IMR-90 (cell line): ENCODE measurements around the gene ASPG. TPM values are rescaled to one million over a fixed set of nuclear protein-coding genes. Genes with fewer than 3 reads are reported as not detected.

Experiments
- ATAC-seq: fragments of 200-7000 bp; cut with Tn5 transposase; 2 replicates; pipeline ENCODE4 v1.9.1; 2020; ENCODE audit warnings: low read depth, mild to moderate bottlenecking, moderate library complexity
- BruUV-seq: library from RNA; stranded (reverse); fragments of 400-500 nt; replicated peaks from 2 replicates; lab custom pipeline; 2021; lab: Mats Ljungman, UMichigan
- CTCF ChIA-PET: fragments of 300-600 bp; formaldehyde crosslinking; extraction: SDS; loops from one replicate; lab custom pipeline; 2021; ENCODE audit warnings: antibody characterized with exemption; lab: Yijun Ruan, JAX
- POLR2A ChIA-PET: fragments of 300-600 bp; sonication (Branson Sonifier 250); formaldehyde crosslinking; loops from one replicate; lab custom pipeline; 2022; ENCODE audit warnings: antibody characterized with exemption; ENCODE audit not compliant: unreplicated experiment; lab: Charles Lee
- DNase-seq: peaks from one replicate; pipeline ENCODE4 v3.0.0; 2013
- H2AFZ ChIP-seq: replicated peaks from 2 replicates; pipeline ENCODE3; 2013; ENCODE audit warnings: low read length, mild to moderate bottlenecking; ENCODE audit not compliant: poor library complexity
- H2AK5ac ChIP-seq: 2 replicates; pipeline ENCODE4 v1.6.1; 2013; ENCODE audit warnings: low read depth, low read length, inconsistent platforms
- H2AK9ac ChIP-seq: replicated peaks from 2 replicates; pipeline ENCODE3; 2013; ENCODE audit warnings: mild to moderate bottlenecking, low read depth, low read length, moderate library complexity; ENCODE audit not compliant: poor library complexity
- H2BK120ac ChIP-seq: 2 replicates; pipeline ENCODE4 v1.6.1; 2013; ENCODE audit warnings: low read depth, low read length, inconsistent platforms
- H2BK15ac ChIP-seq: 3 replicates; pipeline ENCODE4 v1.6.1; 2013; ENCODE audit warnings: low read depth, low read length, inconsistent platforms
- H2BK20ac ChIP-seq: 2 replicates; pipeline ENCODE4 v1.6.1; 2013; ENCODE audit warnings: low read depth, mild to moderate bottlenecking, inconsistent platforms, low read length, moderate library complexity
- H2BK5ac ChIP-seq: 2 replicates; pipeline ENCODE4 v1.6.1; 2013; ENCODE audit warnings: mild to moderate bottlenecking, low read depth, low read length, inconsistent platforms; ENCODE audit not compliant: poor library complexity, severe bottlenecking
- H3K14ac ChIP-seq: replicated peaks from 2 replicates; pipeline ENCODE4 v1.6.1; 2013; ENCODE audit warnings: low read depth, low read length, inconsistent platforms
- H3K18ac ChIP-seq: 2 replicates; pipeline ENCODE4 v1.6.1; 2013; ENCODE audit warnings: low read depth, low read length, control low read depth
- H3K23ac ChIP-seq: 2 replicates; pipeline ENCODE4 v1.6.1; 2013; ENCODE audit warnings: low read depth, low read length, inconsistent platforms
- H3K27ac ChIP-seq: 2 replicates; pipeline ENCODE4 v1.5.1; 2013; ENCODE audit warnings: mild to moderate bottlenecking, control low read depth, low read length; ENCODE audit not compliant: insufficient read depth
- H3K27me3 ChIP-seq: 2 replicates; pipeline ENCODE4 v1.6.1; 2013; ENCODE audit warnings: low read length; ENCODE audit not compliant: control insufficient read depth, insufficient read depth
- H3K36me3 ChIP-seq: 2 replicates; pipeline ENCODE4 v1.6.1; 2013; ENCODE audit warnings: low read length, mixed read lengths; ENCODE audit not compliant: control insufficient read depth, insufficient read depth
- H3K4ac ChIP-seq: 2 replicates; pipeline ENCODE4 v1.6.1; 2013; ENCODE audit warnings: low read depth, low read length, inconsistent platforms
- H3K4me1 ChIP-seq: 2 replicates; pipeline ENCODE4 v1.6.1; 2013; ENCODE audit warnings: low read length, mixed read lengths; ENCODE audit not compliant: control insufficient read depth, insufficient read depth
- H3K4me2 ChIP-seq: 2 replicates; pipeline ENCODE4 v1.6.1; 2013; ENCODE audit warnings: low read depth, mild to moderate bottlenecking, control low read depth, low read length, moderate library complexity
- H3K4me3 ChIP-seq: 2 replicates; pipeline ENCODE4 v1.5.1; 2013; ENCODE audit warnings: low read depth, mild to moderate bottlenecking, control low read depth, low read length, moderate library complexity; ENCODE audit not compliant: insufficient read depth
- H3K56ac ChIP-seq: 2 replicates; pipeline ENCODE4 v1.6.1; 2013; ENCODE audit warnings: low read length, inconsistent platforms; ENCODE audit not compliant: insufficient read depth; ENCODE audit errors: extremely low read depth
- H3K79me1 ChIP-seq, 2 experiments: 2 replicates each; pipeline ENCODE4 v1.6.1; 2013; ENCODE audit warnings: low read length in 2 of 2, inconsistent platforms in 1 of 2, low read depth in 1 of 2
- H3K9ac ChIP-seq: 2 replicates; pipeline ENCODE4 v1.6.1; 2013; ENCODE audit warnings: low read depth, low read length, control low read depth
- H3K9me1 ChIP-seq: 2 replicates; pipeline ENCODE4 v1.6.1; 2013; ENCODE audit warnings: low read length, inconsistent platforms; ENCODE audit not compliant: insufficient read depth
- H3K9me3 ChIP-seq: 2 replicates; pipeline ENCODE4 v1.6.1; 2013; ENCODE audit warnings: low read length; ENCODE audit not compliant: control insufficient read depth, insufficient read depth
- H4K20me1 ChIP-seq: 2 replicates; pipeline ENCODE4 v1.6.1; 2013; ENCODE audit warnings: low read length, inconsistent platforms; ENCODE audit not compliant: insufficient read depth
- H4K5ac ChIP-seq: 2 replicates; pipeline ENCODE4 v1.6.1; 2013; ENCODE audit warnings: mild to moderate bottlenecking, low read depth, low read length, control low read depth
- H4K8ac ChIP-seq, 2 experiments: 2 replicates each; pipeline ENCODE4 v1.6.1; 2013; ENCODE audit warnings: low read depth in 2 of 2, low read length in 2 of 2, control low read depth in 1 of 2, inconsistent platforms in 1 of 2
- H4K91ac ChIP-seq: 2 replicates; pipeline ENCODE4 v1.6.1; 2013; ENCODE audit warnings: low read depth, low read length, inconsistent platforms; ENCODE audit not compliant: insufficient read depth
- CHD1 ChIP-seq: IDR thresholded peaks from 2 replicates; pipeline ENCODE4 v1.6.1; 2012; ENCODE audit warnings: low read depth, low read length, improper control_type of control experiment
- WGBS, 2 experiments: methylation state at CpG; one replicate each; pipeline versions ENCODE4 v1.1.5 to v1.1.7; 2013; ENCODE audit warnings: missing lambda C conversion rate in 2 of 2; ENCODE audit not compliant: insufficient read length in 1 of 2; ENCODE audit errors: extremely low coverage in 2 of 2; 5-methylcytosine and 5-hydroxymethylcytosine counted together
- dilution Hi-C: fragments of 300-500 bp; cut with HindIII; formaldehyde crosslinking; loops from one replicate; pipeline ENCODE4 v1.14.3; 2018; ENCODE audit warnings: low sequenced_read_pairs; ENCODE audit not compliant: unreplicated experiment
- in situ Hi-C: fragments of 300-500 bp; cut with MboI; formaldehyde crosslinking; loops from 3 replicates; pipeline ENCODE4 v1.14.3; 2019; ENCODE audit warnings: low sequenced_read_pairs, inconsistent platforms, mixed read lengths
- intact Hi-C: fragments of 100-400 bp; cut with micrococcal nuclease; formaldehyde crosslinking; loops from 2 replicates; pipeline ENCODE4 v1.10.0; 2022
- polyA plus RNA-seq, 3 experiments: library from polyadenylated mRNA; depleted of rRNA; stranded (reverse); fragments of >200 nt; gene quantifications; 2 replicates each; pipeline ENCODE4 v1.2.3, GENCODE V29; 2012; ENCODE audit warnings: low replicate concordance in 1 of 3
- total RNA-seq: library from RNA; depleted of rRNA; stranded (reverse); fragments of >200 nt; gene quantifications from 2 replicates; pipeline ENCODE4 v1.2.3, GENCODE V29; 2012

ASPG gene
- total and polyA plus RNA-seq, 2 of the 4 experiments (the other 2 are of a cell fraction): not detected

DNA sequence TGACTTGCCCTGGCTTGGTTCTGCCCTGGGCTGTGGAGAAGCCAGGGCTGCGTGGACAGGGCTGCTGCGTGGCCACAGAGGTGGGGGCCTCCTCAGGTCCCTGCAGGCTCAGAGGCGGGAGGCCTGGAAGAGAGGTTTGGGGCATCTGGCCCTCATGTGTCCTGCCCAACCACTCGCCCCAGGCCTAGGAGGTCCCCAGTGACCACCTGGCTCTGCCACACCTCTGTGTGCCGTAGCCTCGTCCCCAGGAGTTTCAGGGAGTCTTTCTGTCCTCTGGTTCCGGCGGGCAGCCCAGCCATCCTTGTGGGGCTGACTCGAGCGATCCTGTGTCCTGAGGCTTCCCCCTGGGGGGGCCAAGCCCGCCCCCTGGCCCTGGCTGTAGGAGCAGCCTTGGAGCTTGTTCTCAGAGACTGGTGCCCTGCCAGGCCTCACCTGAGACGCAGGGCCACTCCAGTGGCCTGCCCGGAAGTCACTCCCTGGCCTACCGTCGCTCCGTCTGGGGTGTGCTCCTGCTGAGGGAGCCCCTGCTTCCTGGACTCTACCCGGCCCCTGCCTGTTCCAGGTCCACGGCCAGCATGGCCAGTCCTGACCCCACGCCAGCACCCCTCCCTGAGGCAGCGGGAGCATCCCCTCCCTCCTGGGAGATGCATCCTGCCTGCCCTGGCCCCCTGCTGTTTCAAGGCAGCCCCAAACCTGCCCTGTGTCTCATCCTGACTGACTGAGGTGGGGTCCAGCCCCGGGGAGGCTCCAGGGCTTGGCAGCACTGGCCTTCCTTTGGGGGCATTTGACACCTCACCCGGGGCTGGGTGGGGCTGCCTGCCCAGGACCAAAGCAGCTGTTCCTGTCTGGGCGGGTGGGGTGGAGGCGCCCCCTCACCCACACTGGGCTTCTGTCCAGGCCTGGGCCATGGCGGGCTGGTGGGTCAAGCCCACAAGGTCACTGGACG is 13.9 kb downstream of the ASPG start:
- WGBS, 2 experiments: 74% methylated on average over 10 of the region's 26 CpGs; no CpG with 5 or more reads in 1 of the 2 experiments

More for the DNA sequence above, 13.9 kb downstream of the ASPG start:
- Histone ChIP-seq H3K18ac (no peak overlapping the region), H2AFZ (no peak overlapping the region), H3K27me3 (no peaks in the 10 kb centered on the region), H2AK9ac (no peak overlapping the region), H2BK5ac (no peak overlapping the region), H4K5ac (no peak overlapping the region), H3K4me3 (no peak overlapping the region), H3K27ac (no peak overlapping the region), H3K9me3 (no peaks in the 10 kb centered on the region), H3K9me1 (no peaks in the 10 kb centered on the region), H3K4ac (no peak overlapping the region), H4K91ac (no peak overlapping the region), H3K23ac (no peak overlapping the region), H2BK15ac (no peak overlapping the region), H2AK5ac (no peak overlapping the region), H4K20me1 (no peaks in the 10 kb centered on the region), H2BK120ac (no peak overlapping the region), H3K14ac (no peak overlapping the region), H3K4me2 (no peak overlapping the region), H2BK20ac (no peak overlapping the region), H3K4me1 (no peaks in the 10 kb centered on the region), H4K8ac (no peak overlapping the region), H3K36me3 (no peaks in the 10 kb centered on the region), H3K9ac (no peak overlapping the region), H3K56ac (no peak overlapping the region), H3K79me1 (no peaks in the 10 kb centered on the region)
- no peak for ATAC-seq
- dilution Hi-C loops: no loop called here
- no TSS peak for BruUV-seq
- intact Hi-C loops: no loop called here
- CTCF ChIA-PET: no interaction called here
- in situ Hi-C loops: loop anchor here (25.0 kb wide), 2 partner anchors 463 to 538 kb away; no protein-coding TSS in a partner anchor
- no peak for TF ChIP-seq CHD1
- DNase-seq: no peak
- POLR2A ChIA-PET: no interaction called here
